Measurements from ENCODE around the gene KRT5.

KRT5 gene

GRCh38 chr12:52552681-52553195 lies 32.5 kb upstream of the KRT5 start, which contains the start of gene KRT71:
Gene KRT71, minus strand, starts transcription at chr12:52553145. Its CDS starts 68 bp downstream, at chr12:52553077.
- no peak for TF ChIP-seq CTCF (IDR thresholded peaks at IDR 0.05)
- no peak within 1 kb of the TSS for H3K9ac ChIP-seq
- H2AFZ ChIP-seq, result peak within 1 kb of the TSS; percentile 81
- H3K27me3 ChIP-seq (ENCODE audit: control insufficient read depth, insufficient read depth, low read length), result no peaks in the 10 kb centered on the region
- peaks cover 13% of the 10 kb centered on the region for H3K4me1 ChIP-seq
- no peak within 1 kb of the TSS for H3K4me3 ChIP-seq (ENCODE audit: low read depth, low read length)
- H3K79me2 ChIP-seq, result no peaks in the 10 kb centered on the region
- H3K36me3 ChIP-seq (ENCODE audit: control insufficient read depth, insufficient read depth, low read length), result no peaks in the 10 kb centered on the region
- no peaks in the 10 kb centered on the region for H3K9me3 ChIP-seq (ENCODE audit: control insufficient read depth, low read length)
- H3K4me2 ChIP-seq (ENCODE audit: low read length), result no peak within 1 kb of the TSS
- H3K27ac ChIP-seq, result peak within 1 kb of the TSS; percentile 9

GRCh38 chr12:52552055-52552454 lies 31.9 kb upstream of the KRT5 start:
- Histone ChIP-seq H3K4me1 (peaks cover 13% of the 10 kb centered on the region), H3K27me3 (ENCODE audit: control insufficient read depth, insufficient read depth, low read length) (no peaks in the 10 kb centered on the region), H3K79me2 (no peaks in the 10 kb centered on the region), H3K4me3 (ENCODE audit: low read depth, low read length) (no peak overlapping the region), H3K9me3 (ENCODE audit: control insufficient read depth, low read length) (no peaks in the 10 kb centered on the region), H2AFZ (peak overlapping the region; percentile 81), H3K36me3 (ENCODE audit: control insufficient read depth, insufficient read depth, low read length) (no peaks in the 10 kb centered on the region), H3K4me2 (ENCODE audit: low read length) (no peak overlapping the region), H3K9ac (no peak overlapping the region), H3K27ac (peak overlapping the region; percentile 9)
- TF ChIP-seq CTCF (IDR thresholded peaks at IDR 0.05), result no peak

- peaks cover 13% of the 10 kb centered on the region for H3K4me1 ChIP-seq
- no peak overlapping the region for H3K4me2 ChIP-seq (ENCODE audit: low read length)
- no peaks in the 10 kb centered on the region for H3K9me3 ChIP-seq (ENCODE audit: control insufficient read depth, low read length)
- TF ChIP-seq CTCF (IDR thresholded peaks at IDR 0.05), result no peak
- peak overlapping the region; percentile 9 for H3K27ac ChIP-seq
- no peaks in the 10 kb centered on the region for H3K36me3 ChIP-seq (ENCODE audit: control insufficient read depth, insufficient read depth, low read length)
- H3K9ac ChIP-seq, result no peak overlapping the region
- H3K27me3 ChIP-seq (ENCODE audit: control insufficient read depth, insufficient read depth, low read length), result no peaks in the 10 kb centered on the region
- H2AFZ ChIP-seq, result peak overlapping the region; percentile 81
- no peaks in the 10 kb centered on the region for H3K79me2 ChIP-seq
- H3K4me3 ChIP-seq (ENCODE audit: low read depth, low read length), result no peak overlapping the region
Measured at GRCh38 chr12:52551216-52551865, 31.1 kb upstream of the KRT5 start.

GRCh38 chr12:52546126-52546525 lies 25.9 kb upstream of the KRT5 start:
- no peaks in the 10 kb centered on the region for H3K9me3 ChIP-seq (ENCODE audit: control insufficient read depth, low read length)
- H3K27me3 ChIP-seq (ENCODE audit: control insufficient read depth, insufficient read depth, low read length), result no peaks in the 10 kb centered on the region
- no peak overlapping the region for H2AFZ ChIP-seq
- H3K4me3 ChIP-seq (ENCODE audit: low read depth, low read length), result no peak overlapping the region
- no peaks in the 10 kb centered on the region for H3K36me3 ChIP-seq (ENCODE audit: control insufficient read depth, insufficient read depth, low read length)
- no peak overlapping the region for H3K9ac ChIP-seq
- H3K27ac ChIP-seq, result no peak overlapping the region
- peaks cover under 1% of the 10 kb centered on the region for H3K4me1 ChIP-seq
- no peak for TF ChIP-seq CTCF (IDR thresholded peaks at IDR 0.05)
- no peak overlapping the region for H3K4me2 ChIP-seq (ENCODE audit: low read length)
- H3K79me2 ChIP-seq, result no peaks in the 10 kb centered on the region

Measured in parathyroid adenoma (tissue), 2 donors.